Measurements from ENCODE around the gene HOXC4. TPM values are rescaled to one million over a fixed set of nuclear protein-coding genes. Genes with fewer than 3 reads are reported as not detected.

Gene HOXC4
- total and polyA plus RNA-seq, 2 donors (not counting 3 experiments of a cell fraction or from before 2014, with no cell fraction given): 0.06 to 0.58 TPM

- POLR2A ChIA-PET: no interaction called here
- H3K9me3 ChIP-seq (replicated peaks; ENCODE audit: control insufficient read depth, insufficient read depth, low read length): no peaks in the 10 kb centered on the region
- H3K4me1 ChIP-seq (ENCODE audit: control insufficient read depth, extremely low read depth, insufficient read depth, low read length): no peaks in the 10 kb centered on the region
- no peak within 1 kb of the TSS for H2AFZ ChIP-seq (ENCODE audit: low read depth, low read length)
- FAIRE-seq (peak; percentile 75), DNase-seq (ENCODE audit: low read depth, low spot score) (peak; percentile 37)
- H3K9ac ChIP-seq (replicated peaks; ENCODE audit: extremely low read depth, insufficient read depth, low read length): no peak within 1 kb of the TSS
- TF ChIP-seq CTCF (IDR thresholded peaks at IDR 0.05; ENCODE audit: extremely low read depth in 1 of 2, insufficient read depth in 1 of 2, low read depth in 1 of 2, low read length in 2 of 2): peak; percentile 79 to 81
- no peak for TF ChIP-seq MAX (IDR thresholded peaks at IDR 0.05; ENCODE audit: insufficient read depth, insufficient read length)
- H3K36me3 ChIP-seq (ENCODE audit: control insufficient read depth in 2 of 2, extremely low read depth in 1 of 2, insufficient read depth in 2 of 2, low read length in 2 of 2): no peaks in the 10 kb centered on the region
- BruUV-seq (replicated peaks): no TSS peak
- H3K79me2 ChIP-seq (ENCODE audit: control insufficient read depth, insufficient read depth, low read length): no peaks in the 10 kb centered on the region
- dilution Hi-C loops (cut with MboI; ENCODE audit: extremely low pct_ligation_motif_present, low sequenced_read_pairs) (no loop called here), intact Hi-C loops (cut with micrococcal nuclease) (loop anchor here (1.0 kb wide), 2 partner anchors 159 to 169 kb away; no protein-coding TSS in a partner anchor)
- CTCF ChIA-PET: interaction anchor here (0.5 to 6.1 kb wide), 25 partner anchors 8 to 182 kb away, joined by 3 to 91 read pairs (median 5); partner anchors contain the start of genes HOXC10 and HOXC4
- H4K20me1 ChIP-seq (replicated peaks; ENCODE audit: control insufficient read depth, extremely low read depth, insufficient read depth, low read length): no peaks in the 10 kb centered on the region
- no peak within 1 kb of the TSS for H3K4me2 ChIP-seq (ENCODE audit: insufficient read depth, low read length)
- H3K9me1 ChIP-seq (replicated peaks; ENCODE audit: control insufficient read depth, extremely low read depth, insufficient read depth, low read length): no peaks in the 10 kb centered on the region
- no peak within 1 kb of the TSS for H3K27ac ChIP-seq (ENCODE audit: insufficient read depth, low read depth, low read length)
- no peak within 1 kb of the TSS for H3K4me3 ChIP-seq (replicated peaks in 1 of 3; ENCODE audit: insufficient read depth in 1 of 3, low read depth in 1 of 3, low read length in 3 of 3)
- H3K27me3 ChIP-seq (ENCODE audit: control insufficient read depth in 2 of 2, insufficient read depth in 2 of 2, low read length in 2 of 2): peaks cover 79 to 88% of the 10 kb centered on the region in 2 experiments
Observed at GRCh38 chr12:54032627-54033100, 21.0 kb upstream of the HOXC4 start, which contains the start of gene HOXC5. Gene HOXC5 (plus strand): TSS chr12:54033050. CDS start chr12:54033123, 73 bp downstream.
